UCSD-AML1 (cell line): Measurements from ENCODE around the gene NCAPD3.
A peak's percentile ranks its signal among the peaks of the same experiment; 100 is the strongest.

ENCODE experiments used
- DNase-seq: peaks from one replicate; lab custom pipeline; 2025; ENCODE audit not compliant: unreplicated experiment; lab: John Stamatoyannopoulos, UW

The NCAPD3 gene

DNA sequence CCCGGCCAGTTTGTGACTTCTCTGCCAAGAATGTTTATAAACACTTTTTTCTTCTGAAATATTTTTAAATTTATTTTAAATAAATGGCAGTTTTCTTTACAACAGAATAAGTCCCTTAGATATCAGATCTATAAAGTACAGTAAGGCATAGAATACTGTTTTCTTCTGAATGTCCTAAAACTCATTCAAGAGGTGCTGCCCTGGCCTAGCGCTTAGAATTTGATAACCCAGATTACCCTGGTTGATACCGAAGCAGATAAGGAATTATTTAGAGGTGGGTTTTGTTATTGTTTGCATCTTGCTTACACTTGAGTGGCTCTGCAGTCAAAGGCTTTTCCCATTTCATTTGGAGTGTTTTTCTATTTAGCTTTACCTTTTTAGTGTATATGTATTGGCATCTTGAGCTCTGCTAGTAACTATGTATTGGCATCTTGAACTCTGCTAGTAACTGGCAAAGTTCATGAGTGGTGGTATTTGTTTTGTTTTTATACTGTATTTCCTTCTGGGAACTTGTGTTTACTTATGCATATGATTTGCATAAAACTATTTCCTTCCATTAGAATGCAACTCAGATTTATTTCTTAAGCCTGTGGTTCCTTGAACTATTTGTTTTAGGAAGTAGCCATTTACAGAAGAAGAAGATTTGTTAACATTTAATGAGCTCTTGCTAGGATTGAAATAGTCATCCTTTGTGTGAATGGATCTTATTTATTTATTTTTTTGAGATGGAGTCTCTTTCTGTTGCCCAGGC is 30.8 kb upstream of the NCAPD3 start:
- DNase-seq, result no peak

DNA sequence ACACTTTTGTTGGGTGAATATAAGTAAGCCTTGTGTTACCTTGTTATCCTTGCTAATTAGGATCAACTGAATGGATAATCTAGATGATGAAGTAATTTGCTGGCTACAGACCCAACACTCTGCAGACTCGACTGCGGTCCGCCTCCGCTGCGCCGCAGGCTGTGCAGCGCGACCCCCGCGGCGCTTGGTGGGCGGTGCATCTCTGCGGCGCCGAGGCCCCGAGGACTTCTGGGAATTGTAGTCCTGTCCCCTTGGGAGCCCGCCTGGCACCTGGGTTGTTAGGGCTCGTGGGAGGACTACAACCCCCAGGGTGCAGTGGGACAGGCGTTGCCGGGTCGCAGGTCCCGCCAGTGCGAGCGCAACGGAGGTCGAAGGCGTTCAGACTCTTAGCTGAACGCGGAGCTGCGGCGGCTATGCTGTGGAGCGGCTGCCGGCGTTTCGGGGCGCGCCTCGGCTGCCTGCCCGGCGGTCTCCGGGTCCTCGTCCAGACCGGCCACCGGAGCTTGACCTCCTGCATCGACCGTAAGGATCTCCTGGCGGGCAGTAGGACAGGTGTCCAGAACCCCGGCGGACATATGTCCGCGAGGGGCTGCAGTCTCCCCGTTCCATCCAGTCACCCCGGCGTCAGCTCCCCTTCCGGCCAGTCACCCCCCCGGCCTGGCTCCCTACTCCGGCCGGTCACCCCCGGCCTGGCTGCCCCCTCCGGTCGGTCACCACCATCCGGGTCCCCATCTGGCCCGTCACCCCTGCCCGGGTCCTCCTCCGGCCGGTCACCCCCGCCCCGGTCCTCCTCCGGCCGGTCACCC is 29.6 kb upstream of the NCAPD3 start, which contains the start of the genes ACAD8 and THYN1:
Gene ACAD8, plus strand, starts transcription at position 381 of the 806 bp plus-strand sequence. Its CDS starts 33 bp downstream, at position 414.
Gene THYN1, minus strand, starts transcription at position 165 of the 806 bp plus-strand sequence. CDS start 470 bp downstream, outside the sequence.
- DNase-seq, result peak; percentile 95

DNA sequence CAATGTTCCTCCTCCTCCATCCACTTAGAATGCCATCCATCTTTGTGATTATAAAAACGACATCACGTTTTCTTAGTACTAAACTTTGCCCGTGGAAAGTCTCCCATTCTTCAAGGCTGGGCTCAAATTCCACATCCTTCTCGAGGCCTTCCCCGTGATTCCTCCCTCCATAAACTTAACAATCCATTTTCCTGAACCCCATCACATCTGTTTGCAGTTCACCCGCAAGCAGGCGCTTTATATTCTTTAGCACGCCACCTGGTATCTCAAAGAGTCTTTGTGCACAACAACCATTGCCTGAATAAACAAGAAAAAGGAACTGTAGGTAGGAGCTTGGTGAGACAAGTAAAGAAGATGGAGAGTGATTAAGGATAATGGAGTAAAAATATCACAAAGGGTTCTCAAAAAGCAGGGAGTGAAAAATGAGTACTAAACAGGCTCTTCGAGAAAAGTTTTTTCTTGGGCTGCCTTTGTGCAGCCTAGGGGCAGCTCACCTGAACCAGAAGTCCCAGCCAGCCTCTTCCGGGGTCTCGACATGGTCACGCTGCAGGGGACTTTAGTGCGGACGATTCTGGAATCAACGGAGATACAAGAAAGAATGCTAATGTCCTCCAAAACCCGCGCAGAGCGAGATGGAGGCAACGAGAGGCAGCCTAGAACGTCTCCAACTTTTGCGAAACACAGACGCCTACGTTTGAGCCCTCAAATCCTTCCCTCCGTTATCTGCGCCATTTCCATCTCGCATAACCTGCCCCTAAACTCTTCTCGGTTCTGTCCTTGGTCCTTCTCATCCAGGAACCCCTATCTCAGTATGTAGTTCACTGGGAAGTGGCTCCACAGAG is 28.8 kb upstream of the NCAPD3 start:
- peak; percentile 56 for DNase-seq

DNA sequence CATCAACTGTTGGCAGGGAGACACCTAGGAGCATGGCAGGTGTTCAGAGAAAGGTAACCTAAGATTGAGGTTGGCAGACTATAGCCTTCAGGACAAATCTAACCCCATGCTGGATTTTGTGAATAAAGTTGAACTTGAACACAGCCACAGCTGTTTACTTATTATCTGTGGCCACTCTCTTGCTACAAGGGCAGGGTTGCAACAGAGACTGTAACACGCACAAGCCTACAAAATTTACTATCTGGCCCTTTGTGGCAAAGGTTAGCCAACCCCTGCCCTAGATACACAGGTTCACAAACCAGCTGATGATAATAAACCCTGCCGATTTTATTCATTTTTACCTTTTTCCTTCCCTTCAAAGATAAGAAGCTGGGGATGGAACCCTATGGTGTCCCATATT is 26.9 kb upstream of the NCAPD3 start:
- DNase-seq, result no peak

DNA sequence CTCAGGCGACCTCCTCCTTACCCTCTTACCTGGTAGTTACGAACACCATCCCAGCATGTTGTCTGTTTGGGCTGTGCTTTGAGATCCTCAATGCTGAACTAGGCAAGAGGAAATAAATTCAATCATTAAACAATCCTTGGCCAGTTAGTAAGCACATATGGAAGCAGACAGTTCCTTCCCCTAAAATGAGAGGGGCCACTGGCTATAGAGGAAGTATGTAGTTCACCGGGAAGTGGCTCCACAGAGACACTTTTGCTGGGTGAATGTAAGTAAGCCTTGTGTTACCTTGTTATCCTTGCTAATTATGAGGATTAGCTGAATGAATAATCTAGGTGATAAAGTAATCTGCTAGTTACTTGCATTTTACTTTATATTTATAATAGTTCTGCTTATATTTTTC is 26.5 kb upstream of the NCAPD3 start:
- DNase-seq, result no peak

DNA sequence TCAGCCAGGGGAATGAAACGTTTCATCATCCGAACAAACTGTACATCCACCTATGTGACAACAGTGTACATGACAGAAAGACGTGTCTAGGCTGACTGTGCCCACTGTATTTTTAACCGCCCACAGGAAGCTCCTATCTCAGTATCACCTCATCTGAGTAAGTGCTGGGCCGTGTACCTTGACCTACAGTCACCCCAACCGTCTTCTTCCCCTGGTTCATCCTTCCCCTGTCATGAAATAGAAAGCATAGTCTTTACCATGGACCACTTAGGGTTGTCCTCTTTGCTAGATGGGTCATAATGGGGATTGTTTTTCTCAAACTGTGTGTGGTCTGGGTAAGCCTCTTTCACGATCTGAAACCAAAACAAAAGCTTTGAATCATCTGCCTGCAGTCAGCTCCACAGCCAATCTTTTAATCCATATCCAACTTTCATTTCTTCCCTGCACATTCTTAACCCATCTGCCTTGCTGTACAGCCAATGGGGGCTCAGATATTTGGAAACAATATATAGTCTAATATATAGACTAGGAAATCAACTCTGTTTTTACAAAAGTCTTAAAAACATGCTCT is 25.2 kb upstream of the NCAPD3 start:
- no peak for DNase-seq

DNA sequence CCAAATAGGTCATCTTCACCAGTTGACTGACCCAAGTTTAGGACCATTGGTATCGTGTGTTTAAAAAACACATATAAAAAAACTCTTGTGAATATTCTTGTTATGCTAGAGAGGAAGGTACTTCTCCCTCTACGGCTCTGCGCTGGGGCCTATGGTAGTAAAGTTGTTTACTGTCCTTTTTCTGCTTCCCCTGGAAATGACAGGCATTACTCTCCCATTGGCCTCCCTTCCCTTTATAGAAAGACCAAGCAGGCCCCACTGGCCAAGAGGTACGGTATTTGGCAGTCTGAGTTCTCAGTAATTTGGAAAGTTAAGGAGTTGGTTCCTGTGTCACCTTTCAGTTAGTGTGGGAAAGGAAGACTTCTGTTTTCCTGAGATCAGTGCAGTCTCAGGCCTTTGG is 22.9 kb upstream of the NCAPD3 start:
- DNase-seq, result no peak

DNA sequence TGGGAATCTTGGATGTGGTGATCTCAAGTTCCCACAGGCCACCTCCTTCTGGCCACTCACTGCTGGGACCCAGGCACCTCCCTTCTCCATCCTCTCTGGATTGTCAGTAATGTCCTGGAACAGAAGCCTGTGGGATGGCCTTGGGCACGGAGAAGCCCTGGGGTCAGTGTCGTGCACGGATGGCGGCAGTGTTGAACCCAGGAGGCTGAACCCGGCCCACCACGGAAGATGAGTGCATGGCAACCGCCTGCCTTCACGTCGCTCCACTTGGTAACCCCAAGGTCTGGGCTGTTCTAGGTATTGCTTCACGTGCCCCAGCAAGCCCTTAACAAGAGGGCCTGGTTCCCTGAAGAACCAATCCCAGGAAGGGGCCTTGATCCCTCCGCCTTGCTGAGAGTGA is 22.3 kb upstream of the NCAPD3 start:
- no peak for DNase-seq

DNA sequence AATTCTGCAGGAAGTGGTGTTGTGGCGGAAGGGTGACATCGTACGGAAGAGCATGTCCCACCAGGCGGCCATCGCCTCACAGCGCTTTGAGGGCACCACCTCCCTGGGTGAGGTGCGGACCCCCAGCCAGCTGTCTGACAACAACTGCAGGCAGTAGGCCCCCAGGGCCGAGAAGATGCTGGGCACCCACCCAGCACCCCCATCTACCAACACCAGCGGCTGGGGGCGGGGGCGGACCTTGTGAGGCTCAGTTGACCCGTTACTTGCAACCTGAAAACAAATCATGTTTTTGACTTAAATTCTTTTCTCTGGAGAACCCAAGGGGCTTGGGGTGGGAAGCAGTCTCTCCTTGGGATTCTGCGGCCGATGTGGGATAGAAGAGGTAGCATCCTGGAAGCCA is 21.7 kb upstream of the NCAPD3 start:
- no peak for DNase-seq

DNA sequence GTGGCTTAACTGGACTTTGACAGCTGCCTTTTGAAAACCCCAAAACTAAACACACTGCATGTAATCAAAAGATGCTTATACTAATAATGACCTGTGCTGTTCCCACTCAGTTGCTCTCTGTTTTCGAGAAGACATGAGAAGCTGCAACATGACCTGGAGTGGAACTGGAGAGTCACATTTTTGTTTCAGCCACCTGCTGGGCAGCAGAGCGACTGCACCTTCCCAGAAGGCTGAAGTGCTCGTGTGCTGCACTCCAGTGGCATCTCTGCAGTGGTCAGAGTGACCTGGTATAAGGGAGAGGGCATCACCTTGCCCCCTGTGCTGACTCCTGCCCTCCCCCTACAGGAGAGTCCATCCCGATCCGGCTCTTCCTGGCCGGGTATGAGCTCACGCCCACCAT is 20.8 kb upstream of the NCAPD3 start:
- peak; percentile 28 for DNase-seq

DNA sequence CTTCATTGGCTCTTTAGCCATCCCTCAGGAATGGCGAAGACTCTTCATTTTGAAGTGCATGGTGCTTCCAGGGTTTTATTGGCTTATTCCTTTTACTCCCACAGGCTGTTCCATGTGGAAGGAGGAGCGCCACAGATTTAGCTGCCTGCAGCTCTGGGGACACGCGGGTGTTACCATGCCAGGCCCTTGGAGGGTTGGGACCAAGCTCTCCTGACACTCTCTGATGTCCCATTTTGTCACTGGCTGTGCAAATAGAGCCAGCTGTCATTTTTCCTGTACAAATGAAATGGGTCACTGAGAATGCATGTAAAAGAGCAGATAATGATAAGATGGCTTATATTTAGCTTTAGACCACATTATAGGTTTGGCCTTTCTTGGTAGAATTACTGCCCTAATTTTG is 20.1 kb upstream of the NCAPD3 start:
- no peak for DNase-seq

DNA sequence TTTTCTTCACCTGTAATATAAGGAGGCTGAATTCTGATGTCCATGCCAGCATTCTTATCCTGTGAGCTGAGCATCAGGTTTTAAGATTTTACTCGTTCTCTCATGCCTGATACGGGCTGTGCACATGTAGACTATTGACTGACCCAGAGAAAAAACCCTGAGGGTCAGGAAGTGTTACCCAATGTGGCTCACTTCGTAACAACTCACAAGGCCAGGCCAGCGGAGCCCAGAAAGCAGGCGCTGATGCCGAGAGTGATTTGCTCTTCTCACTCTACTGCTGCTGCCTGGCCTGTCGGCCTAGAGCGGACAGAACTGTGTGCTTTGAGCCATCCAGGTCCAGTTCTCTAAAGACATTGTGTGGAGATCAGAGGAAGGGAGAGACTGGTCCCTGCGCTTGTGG is 18.6 kb upstream of the NCAPD3 start:
- DNase-seq, result no peak

DNA sequence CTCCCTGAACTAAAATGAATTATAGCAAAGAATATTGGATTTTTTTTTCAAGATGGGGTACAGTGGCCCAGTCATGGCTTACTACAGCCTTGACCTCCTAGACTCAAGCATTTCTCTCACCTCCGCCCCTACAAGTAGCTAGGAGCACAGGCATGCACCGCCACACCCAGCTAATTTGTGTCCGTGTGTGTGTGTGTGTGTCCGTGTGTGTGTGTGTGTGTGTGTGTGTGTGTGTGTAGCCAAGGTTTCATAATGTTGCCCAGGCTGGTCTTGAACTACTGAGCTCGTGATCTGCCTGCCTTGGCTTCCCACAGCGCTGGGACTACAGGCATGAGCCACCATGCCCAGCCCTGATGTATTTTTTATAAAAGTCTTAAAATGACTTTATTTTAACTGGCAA is 16.8 kb upstream of the NCAPD3 start:
- DNase-seq, result no peak

DNA sequence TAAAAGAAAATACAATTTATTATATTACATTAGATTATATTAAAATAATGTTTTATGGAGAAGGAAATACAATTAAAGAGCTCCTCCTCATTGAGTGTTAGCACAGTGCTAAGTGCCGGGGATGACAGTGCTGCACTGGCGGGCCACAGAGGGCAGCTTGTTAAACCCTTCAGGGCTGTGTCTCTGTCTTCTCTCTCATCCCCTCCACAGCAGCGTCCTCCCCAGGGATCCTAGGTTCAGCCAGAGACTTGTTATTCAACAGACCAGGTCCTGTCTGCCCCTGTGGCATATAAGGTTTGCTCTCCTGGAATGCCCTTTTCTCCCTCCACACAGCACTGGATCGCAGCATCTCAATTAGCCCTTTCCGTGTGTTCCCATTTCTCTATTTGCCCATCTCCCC is 15.2 kb upstream of the NCAPD3 start:
- DNase-seq, result no peak

DNA sequence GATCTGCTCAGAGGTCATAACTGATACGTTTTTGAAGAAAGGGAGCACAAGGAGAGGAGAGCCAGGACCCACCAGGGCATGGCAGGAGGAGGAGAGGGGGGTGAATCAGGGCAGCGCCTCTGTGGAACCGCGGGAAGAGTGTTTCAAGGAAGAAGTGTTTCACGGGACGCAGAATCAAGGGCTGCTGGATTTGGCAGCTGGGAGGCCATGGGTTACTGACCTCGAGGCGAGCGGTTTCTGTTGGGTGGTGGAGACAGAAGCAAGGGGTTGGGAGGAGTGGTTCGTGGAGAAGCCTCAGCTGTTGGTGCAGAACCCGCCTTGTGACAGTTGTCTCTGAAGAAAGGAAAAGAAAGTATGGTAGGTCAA is 13.8 kb upstream of the NCAPD3 start:
- no peak for DNase-seq

DNA sequence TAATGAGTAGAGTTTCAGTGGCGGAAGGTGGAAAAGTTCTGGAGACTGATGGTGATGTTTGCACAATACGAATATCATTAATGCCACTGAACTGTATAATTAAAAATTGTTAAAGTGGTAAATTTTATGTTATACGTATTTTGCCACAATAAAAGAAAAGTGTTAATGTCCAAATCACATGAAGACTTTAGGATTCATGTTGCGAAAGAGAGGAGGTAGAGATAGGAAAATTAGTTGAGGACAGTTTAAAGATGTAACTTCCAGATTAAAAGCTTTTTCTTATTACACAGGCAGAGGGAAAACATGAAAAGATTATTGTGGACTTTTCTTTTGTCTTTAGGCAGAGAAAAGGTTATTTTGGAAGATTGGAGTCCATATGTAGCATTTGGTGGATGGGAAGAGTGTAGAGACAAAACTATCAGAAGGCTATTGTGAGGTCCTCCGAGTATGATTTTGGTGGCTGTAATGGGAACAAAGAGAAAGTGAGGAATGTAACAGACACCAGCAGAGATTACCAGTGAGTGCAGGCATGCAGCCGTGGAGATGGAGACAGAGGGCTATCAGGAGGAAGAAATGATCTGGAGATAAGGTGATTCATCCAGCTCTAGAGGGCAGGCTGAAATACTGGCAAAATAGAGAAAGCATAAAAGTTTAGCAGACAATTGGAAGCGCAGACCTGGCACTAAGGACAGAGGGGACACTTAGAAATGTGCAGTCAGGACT is 13.2 kb upstream of the NCAPD3 start:
- no peak for DNase-seq

DNA sequence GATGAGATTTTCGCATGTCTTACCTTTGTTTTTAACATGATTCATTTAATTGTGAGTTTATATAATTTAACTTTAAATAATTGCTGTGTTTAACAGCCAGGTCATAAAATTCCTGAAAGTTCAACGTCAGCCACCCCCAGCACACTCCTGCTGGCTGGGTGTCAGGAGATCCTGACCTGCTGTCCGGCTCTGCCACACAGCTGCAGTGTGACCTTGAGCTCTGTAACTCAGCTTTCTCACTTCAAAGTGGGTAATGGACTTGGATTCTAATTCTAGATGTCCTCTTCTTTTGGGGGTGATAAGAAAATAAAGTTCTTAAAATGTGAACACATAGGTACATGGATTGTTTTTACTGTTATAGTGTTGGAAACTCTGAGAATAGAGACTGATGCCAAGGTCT is 11.6 kb upstream of the NCAPD3 start:
- no peak for DNase-seq

DNA sequence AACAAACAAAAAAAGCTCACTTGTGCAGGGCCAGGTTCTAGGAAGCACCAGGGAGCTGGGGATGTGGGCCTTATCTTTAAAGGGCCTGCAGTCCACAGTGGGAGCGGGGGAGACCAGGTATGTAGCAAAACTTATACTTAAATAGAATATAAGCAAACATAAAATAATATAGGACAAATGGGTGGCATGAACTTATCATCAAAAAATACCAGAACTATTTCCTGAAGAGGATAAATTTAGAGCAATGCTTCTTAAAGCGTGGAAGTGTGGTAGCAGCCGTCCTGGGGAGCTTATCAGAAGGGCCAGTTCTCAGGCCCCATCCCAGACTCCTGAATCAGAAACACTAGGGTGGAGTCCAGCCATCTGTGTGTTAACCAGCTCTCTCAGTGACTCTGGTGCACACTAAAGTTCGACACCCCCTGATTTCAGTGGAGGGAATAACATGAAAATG is 10.0 kb upstream of the NCAPD3 start:
- no peak for DNase-seq

DNA sequence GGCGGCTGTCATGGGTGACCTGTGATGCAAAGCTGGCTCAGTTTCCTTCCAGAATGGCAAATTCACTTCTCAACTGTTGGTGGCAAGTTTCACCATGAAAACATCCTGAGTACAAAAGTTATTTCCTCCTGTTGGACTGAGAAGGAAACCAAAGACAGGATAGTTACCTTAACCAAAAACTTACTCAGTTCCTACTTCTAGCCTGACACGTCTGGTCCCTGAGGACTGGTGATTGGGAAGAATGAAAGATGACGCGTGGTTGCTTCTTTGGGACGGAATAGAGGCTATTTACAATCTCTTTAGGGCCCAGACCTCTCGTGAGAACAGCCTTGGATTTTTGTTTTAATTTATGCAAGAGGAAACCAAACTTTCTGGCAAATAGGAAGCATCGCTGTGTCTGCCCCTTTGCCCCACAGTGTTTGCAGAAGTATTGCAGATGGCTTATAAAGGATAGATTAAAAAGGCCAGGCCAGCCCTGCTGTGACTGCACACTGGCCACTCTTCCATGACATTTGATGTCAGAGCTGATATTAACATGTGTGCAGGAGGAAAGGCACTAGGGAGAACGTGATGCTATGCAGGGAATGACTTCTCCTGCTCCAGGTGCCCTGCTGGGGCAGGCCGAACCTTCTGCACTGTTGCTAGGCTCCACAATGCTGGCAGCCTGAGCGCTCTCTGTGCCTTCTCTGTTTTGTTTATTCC is 8.3 kb upstream of the NCAPD3 start:
- DNase-seq, result no peak

DNA sequence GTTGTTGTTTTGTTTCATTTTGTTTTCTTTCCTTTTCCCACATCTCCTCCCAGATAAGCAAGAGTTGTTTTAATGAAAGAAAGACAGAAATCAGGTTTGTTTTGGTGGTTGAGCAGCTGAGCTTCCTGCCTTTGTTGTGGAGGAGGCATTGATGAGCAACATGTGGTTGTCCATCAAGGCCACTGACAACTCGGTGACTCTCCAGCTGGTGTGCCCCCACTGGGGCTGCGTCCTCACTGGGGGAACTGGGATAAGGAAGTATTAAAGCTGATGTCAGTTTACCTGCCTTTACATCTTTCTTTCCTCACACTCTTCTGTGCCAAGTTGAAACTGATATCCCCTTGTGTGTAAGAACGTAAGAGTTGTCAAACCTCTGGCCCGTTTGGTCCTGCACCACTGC is 6.6 kb upstream of the NCAPD3 start:
- no peak for DNase-seq
